ENCODE measurements around the gene GRIA3. TPM values are rescaled to one million over a fixed set of nuclear protein-coding genes. Genes with fewer than 3 reads are reported as not detected.

The GRIA3 gene
- total RNA-seq, 4 donors from 2014 or later = 0.19 to 0.44 TPM; not detected in 2

DNA sequence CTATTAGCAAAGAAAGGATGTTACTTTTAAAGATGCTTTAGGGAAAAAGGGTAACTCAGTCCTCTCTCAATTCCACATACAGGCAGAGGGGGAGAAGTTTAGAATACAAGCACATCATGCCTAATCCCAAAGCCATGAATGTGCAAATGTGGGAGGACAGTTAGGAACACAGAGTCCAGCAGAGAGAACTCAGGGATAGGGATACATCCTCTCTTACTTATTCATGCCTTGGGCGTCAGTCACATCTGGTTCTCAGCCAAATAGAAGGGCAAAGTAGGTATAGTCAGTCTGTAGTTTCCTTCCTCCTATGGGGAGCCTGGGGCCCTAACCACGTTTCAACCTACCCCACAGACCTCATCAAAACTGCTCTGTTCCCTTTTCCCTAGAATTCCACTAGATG lies 87.8 kb downstream of the GRIA3 start:
- no peaks in the 10 kb centered on the region for H3K36me3 ChIP-seq
- no peak overlapping the region for H3K27ac ChIP-seq
- H3K9me3 ChIP-seq = no peaks in the 10 kb centered on the region
- no peaks in the 10 kb centered on the region for H3K4me1 ChIP-seq
- no peak overlapping the region for H3K4me3 ChIP-seq
- WGBS, 2 donors = 23 to 55% methylated on average over 2 of the region's 2 CpGs
- intact Hi-C loops (cut with DNase I) = no loop called here
- no peaks in the 10 kb centered on the region for H3K27me3 ChIP-seq
- no peak for DNase-seq
- TF ChIP-seq POLR2A (IDR thresholded peaks at IDR 0.05) = no peak
- TF ChIP-seq, protein P1, sequence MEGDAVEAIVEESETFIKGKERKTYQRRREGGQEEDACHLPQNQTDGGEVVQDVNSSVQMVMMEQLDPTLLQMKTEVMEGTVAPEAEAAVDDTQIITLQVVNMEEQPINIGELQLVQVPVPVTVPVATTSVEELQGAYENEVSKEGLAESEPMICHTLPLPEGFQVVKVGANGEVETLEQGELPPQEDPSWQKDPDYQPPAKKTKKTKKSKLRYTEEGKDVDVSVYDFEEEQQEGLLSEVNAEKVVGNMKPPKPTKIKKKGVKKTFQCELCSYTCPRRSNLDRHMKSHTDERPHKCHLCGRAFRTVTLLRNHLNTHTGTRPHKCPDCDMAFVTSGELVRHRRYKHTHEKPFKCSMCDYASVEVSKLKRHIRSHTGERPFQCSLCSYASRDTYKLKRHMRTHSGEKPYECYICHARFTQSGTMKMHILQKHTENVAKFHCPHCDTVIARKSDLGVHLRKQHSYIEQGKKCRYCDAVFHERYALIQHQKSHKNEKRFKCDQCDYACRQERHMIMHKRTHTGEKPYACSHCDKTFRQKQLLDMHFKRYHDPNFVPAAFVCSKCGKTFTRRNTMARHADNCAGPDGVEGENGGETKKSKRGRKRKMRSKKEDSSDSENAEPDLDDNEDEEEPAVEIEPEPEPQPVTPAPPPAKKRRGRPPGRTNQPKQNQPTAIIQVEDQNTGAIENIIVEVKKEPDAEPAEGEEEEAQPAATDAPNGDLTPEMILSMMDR (IDR thresholded peaks at IDR 0.05) = no peak

GRCh38 chrX:123272630-123273029 lies 88.6 kb downstream of the GRIA3 start:
- Histone ChIP-seq H3K4me3 (no peak overlapping the region), H3K27ac (no peak overlapping the region), H3K4me1 (no peaks in the 10 kb centered on the region), H3K27me3 (no peaks in the 10 kb centered on the region), H3K9me3 (no peaks in the 10 kb centered on the region), H3K36me3 (no peaks in the 10 kb centered on the region)
- intact Hi-C loops (cut with DNase I) = no loop called here
- DNase-seq = no peak
- 78 to 92% methylated on average over 1 to 4 of the region's 4 CpGs for WGBS, 2 donors
- TF ChIP-seq, protein P1 (IDR thresholded peaks at IDR 0.05) = no peak
- no peak for TF ChIP-seq POLR2A (IDR thresholded peaks at IDR 0.05)

DNA sequence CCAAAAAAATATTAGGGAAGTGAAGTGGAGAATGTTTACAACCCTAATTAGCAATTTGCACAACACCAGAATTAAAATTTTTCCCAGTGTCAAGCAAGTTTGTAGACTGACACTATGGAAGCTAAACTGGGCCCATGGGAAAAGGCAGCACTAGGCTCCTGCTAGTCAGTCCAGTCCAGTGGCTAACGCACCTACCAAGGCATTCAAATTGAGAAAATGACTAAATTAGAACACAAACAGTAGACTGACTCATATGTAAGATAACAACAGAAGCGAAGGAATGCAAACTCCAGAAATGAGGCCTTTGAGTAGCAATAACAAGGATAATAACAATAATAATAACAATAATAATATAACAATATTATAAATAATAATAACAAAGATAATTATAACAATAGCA lies 90.7 kb downstream of the GRIA3 start:
- H3K36me3 ChIP-seq = no peaks in the 10 kb centered on the region
- DNase-seq = no peak
- H3K4me1 ChIP-seq = no peaks in the 10 kb centered on the region
- intact Hi-C loops (cut with DNase I) = no loop called here
- H3K27me3 ChIP-seq = no peaks in the 10 kb centered on the region
- H3K27ac ChIP-seq = no peak overlapping the region
- 77 to 82% methylated on average over 1 to 2 of the region's 2 CpGs for WGBS, 2 donors
- H3K9me3 ChIP-seq = no peaks in the 10 kb centered on the region
- TF ChIP-seq, protein P1 (IDR thresholded peaks at IDR 0.05) = no peak
- no peak for TF ChIP-seq POLR2A (IDR thresholded peaks at IDR 0.05)
- no peak overlapping the region for H3K4me3 ChIP-seq

- no peaks in the 10 kb centered on the region for H3K27me3 ChIP-seq
- intact Hi-C loops (cut with DNase I) = no loop called here
- H3K27ac ChIP-seq = no peak overlapping the region
- no peaks in the 10 kb centered on the region for H3K36me3 ChIP-seq
- WGBS, 2 donors = 30 to 44% methylated on average over 4 of the region's 4 CpGs
- TF ChIP-seq POLR2A (IDR thresholded peaks at IDR 0.05) = no peak
- TF ChIP-seq, protein P1 (IDR thresholded peaks at IDR 0.05) = no peak
- DNase-seq = no peak
- H3K4me3 ChIP-seq = no peak overlapping the region
- no peaks in the 10 kb centered on the region for H3K9me3 ChIP-seq
- H3K4me1 ChIP-seq = no peaks in the 10 kb centered on the region
These were observed 93.3 kb downstream of the GRIA3 start for GRCh38 chrX:123277347-123277746.

DNA sequence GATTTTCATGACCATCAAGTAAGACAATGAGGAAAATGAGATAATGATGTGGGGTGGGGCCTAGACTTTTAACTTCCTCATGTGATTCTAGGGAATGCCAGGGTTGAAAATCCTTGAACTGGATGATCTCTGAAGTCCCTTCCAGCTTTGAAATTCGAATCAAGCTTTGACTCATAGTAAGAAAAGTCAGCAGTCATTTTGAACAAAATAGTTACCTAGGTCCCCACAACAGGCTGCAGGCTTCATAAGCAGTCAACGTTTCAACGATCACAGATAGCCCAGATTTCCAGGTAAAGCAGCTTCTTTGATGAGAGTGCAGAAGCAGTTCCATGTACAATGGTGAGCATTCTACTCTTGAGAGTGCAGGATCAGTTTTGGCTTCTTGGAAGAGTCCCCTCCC lies 93.7 kb downstream of the GRIA3 start:
- Histone ChIP-seq H3K27me3 (no peaks in the 10 kb centered on the region), H3K36me3 (no peaks in the 10 kb centered on the region), H3K4me3 (no peak overlapping the region), H3K9me3 (no peaks in the 10 kb centered on the region), H3K27ac (no peak overlapping the region), H3K4me1 (no peaks in the 10 kb centered on the region)
- intact Hi-C loops (cut with DNase I) = no loop called here
- no peak for DNase-seq
- no peak for TF ChIP-seq POLR2A (IDR thresholded peaks at IDR 0.05)
- TF ChIP-seq, protein P1 (IDR thresholded peaks at IDR 0.05) = no peak
- WGBS, 2 donors = 24 to 53% methylated on average over 3 of the region's 3 CpGs
